Eye (tissue), 1 donor: ENCODE results near the gene AKAP17A.
"Not testable (repeated sequence)": the region's sequence is repeated elsewhere in the genome, so short reads cannot be mapped to it uniquely, and the experiment has no call there.

Experiments
- DNase-seq: peaks from one replicate; pipeline ENCODE4 v3.0.0-alpha.2; 2015

The AKAP17A gene

DNA sequence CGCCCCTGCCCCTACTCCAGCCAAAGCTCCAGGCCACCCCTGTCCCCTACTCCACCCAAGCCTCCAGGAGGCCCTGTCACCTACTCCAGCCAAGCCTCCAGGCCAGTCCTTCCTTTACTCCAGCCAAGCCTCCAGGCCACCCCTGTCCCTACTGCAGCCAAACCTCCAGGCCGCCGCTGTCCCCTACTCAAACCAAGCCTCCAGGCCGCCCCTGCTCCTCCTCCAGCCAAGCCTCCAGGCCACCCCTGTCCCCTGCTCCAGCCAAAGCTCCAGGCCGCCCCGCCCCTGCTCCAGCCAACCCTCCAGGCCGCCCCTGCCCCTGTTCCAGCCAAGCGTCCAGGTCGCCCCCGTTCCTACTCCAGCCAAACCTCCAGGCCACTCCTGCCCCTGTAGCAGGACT is 18.4 kb downstream of the AKAP17A start:
- DNase-seq, result no peak

GRCh38 chrX:1610166-1610565 is 18.8 kb downstream of the AKAP17A start:
- DNase-seq, result no peak

DNA sequence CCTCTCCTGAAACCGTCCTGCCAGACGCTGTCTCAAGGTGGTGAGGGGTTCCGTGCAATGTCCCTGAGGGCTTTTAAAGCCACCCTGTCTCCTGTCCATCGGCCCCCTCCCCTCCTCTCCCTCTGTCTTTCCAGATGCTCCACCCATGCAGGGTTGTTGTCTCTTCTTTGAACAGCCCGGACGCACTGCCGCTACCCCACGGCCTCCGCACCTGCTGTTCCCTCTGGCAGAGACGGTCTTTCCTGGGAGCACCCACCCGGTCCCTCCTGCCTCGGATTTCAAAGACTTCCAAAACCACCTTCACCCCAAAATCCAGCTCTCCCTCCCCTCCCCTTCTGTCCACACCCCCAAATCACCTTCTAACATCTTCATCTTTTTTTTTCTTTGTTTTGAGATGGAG is 19.3 kb downstream of the AKAP17A start:
- DNase-seq, result no peak

GRCh38 chrX:1612641-1613286 is 21.4 kb downstream of the AKAP17A start:
- DNase-seq, result no peak

DNA sequence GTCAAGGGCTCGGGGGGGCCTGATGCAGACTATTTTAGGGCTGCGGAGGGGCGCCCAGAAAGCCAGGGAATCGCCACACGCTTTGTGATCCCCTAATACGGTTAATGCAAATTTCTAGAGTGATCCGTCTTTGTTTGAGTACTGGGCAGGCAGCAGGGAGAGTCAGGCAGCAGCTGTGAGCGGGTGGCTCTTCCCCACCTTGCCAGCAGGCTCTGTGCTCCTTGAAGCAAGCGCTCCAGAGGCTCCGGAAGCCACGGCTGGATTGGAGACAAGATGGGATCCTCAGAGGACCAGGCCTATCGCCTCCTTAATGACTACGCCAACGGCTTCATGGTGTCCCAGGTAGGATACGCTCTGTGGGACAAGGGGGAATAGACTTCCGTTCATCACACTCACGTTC is 23.5 kb downstream of the AKAP17A start, which contains the start of gene ASMT:
Gene ASMT (plus strand): TSS at position 133 of the 400 bp plus-strand sequence. CDS start 141 bp downstream, at position 274.
- DNase-seq, result no peak

- DNase-seq, result no peak
Measured at GRCh38 chrX:1618689-1619088, 27.3 kb downstream of the AKAP17A start.

DNA sequence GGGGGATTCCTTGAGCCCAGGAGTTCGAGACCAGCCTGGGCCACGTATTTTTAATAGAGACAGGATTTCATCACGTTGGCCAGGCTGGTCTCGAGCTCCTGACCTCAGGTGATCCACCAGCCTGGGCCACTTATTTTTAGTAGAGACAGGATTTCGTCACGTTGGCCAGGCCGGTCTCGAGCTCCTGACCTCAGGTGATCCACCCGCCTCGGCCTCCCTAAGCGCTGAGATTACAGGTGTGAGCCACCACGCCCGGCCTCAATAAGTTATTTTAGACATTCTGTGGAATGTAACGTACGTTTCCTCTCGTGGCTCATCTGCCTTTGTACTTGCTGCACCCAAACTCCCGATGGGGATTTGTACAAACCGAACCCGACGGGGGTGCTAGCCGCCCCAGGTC is 32.3 kb downstream of the AKAP17A start:
- DNase-seq, result no peak

GRCh38 chrX:1624158-1624860 is 32.9 kb downstream of the AKAP17A start:
- DNase-seq, result not testable (repeated sequence)

- not testable (repeated sequence) for DNase-seq
Measured at GRCh38 chrX:1624861-1625215, 33.4 kb downstream of the AKAP17A start.

GRCh38 chrX:1629244-1629643 is 37.8 kb downstream of the AKAP17A start:
- DNase-seq, result no peak

GRCh38 chrX:1646009-1646408 is 54.6 kb downstream of the AKAP17A start:
- no peak for DNase-seq

GRCh38 chrX:1649621-1650020 is 58.2 kb downstream of the AKAP17A start:
- DNase-seq, result peak; percentile 73
